ENCODE measurements around the gene MPDZ. TPM values are rescaled to one million over a fixed set of nuclear protein-coding genes. Genes with fewer than 3 reads are reported as not detected.

Gene MPDZ
- total RNA-seq, 2 donors from 2014 or later, result 2.3 to 8.1 TPM

DNA sequence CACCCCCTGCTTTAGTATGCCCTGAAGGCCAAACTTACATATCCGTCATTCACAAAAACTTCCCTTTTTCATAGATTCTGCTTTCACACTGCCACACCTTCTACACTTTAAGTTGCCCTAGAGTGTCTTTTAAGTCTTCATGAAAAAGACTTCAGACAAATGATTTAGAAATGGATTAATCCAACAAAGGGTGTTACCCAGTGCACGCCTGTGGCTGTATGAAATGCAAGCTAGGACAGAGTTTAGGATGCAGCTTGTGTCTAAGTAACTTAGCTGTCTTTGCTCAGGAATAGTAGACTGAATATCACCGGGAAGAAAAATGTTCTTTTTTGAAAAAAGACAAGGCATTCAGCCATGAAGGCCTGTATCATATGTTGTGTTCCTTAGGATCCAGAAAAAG is 210.0 kb downstream of the MPDZ start:
- Histone ChIP-seq H3K27me3 (no peaks in the 10 kb centered on the region), H3K4me1 (no peaks in the 10 kb centered on the region), H3K36me3 (no peaks in the 10 kb centered on the region), H3K9me3 (no peaks in the 10 kb centered on the region), H3K9ac (ENCODE audit: low read depth in 2 of 2, low read length in 2 of 2) (no peak overlapping the region), H3K4me3 (no peak overlapping the region), H3K27ac (no peak overlapping the region)
- DNase-seq, result no peak
- intact Hi-C loops (cut with DNase I), result no loop called here
- TF ChIP-seq, protein P1, sequence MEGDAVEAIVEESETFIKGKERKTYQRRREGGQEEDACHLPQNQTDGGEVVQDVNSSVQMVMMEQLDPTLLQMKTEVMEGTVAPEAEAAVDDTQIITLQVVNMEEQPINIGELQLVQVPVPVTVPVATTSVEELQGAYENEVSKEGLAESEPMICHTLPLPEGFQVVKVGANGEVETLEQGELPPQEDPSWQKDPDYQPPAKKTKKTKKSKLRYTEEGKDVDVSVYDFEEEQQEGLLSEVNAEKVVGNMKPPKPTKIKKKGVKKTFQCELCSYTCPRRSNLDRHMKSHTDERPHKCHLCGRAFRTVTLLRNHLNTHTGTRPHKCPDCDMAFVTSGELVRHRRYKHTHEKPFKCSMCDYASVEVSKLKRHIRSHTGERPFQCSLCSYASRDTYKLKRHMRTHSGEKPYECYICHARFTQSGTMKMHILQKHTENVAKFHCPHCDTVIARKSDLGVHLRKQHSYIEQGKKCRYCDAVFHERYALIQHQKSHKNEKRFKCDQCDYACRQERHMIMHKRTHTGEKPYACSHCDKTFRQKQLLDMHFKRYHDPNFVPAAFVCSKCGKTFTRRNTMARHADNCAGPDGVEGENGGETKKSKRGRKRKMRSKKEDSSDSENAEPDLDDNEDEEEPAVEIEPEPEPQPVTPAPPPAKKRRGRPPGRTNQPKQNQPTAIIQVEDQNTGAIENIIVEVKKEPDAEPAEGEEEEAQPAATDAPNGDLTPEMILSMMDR (IDR thresholded peaks at IDR 0.05), result no peak

DNA sequence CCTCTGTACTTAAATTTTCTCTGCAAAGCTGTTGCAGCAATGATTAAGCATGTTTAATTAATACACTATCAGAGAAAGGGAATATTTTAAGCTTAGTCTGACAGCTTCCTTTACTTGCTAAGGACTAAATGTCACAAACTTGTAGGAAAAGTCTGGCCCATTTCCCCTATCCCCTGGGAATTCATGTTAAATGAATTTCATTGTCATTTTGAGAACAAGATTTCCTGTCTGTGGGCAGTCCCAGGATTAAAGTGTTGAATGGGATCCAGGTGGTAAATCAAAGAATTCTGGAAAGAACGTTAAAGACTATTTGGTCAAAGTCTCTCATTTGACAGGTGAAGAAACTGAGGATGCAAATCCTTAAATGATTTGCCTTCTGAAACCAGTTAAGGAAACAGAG is 214.8 kb downstream of the MPDZ start:
- H3K27ac ChIP-seq, result no peak overlapping the region
- no peaks in the 10 kb centered on the region for H3K4me1 ChIP-seq
- TF ChIP-seq, protein P1 (IDR thresholded peaks at IDR 0.05), result no peak
- no peak overlapping the region for H3K9ac ChIP-seq (ENCODE audit: low read depth in 2 of 2, low read length in 2 of 2)
- no peaks in the 10 kb centered on the region for H3K9me3 ChIP-seq
- no peak for DNase-seq
- no peak overlapping the region for H3K4me3 ChIP-seq
- no peaks in the 10 kb centered on the region for H3K27me3 ChIP-seq
- intact Hi-C loops (cut with DNase I), result no loop called here
- no peaks in the 10 kb centered on the region for H3K36me3 ChIP-seq

DNA sequence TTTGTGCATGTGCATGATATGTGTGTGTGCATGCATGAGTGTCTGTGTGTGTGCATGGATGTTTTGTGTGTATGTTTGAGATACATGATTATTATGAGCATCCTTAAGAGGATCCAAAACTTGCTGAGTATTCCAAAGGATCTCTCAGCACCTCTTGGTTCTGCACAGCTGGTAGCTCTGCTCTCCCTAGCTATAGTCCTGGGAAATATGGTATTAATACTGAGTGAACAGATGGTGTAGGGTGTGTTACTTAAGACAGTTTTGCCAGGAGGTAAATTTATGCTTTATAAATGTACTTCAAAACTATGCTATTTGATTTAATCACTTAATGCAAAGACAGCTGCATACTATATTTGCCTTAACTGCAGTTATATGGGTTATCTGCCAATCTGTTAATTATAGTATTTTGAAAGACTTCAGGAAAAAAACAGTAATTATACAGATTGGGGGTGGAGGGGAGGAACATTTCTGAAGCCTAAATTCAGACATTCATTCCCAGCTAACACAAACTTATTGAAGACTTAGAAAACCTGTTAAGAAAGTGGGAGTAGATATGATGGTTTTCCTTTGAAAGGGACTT is 215.5 kb downstream of the MPDZ start:
- H3K36me3 ChIP-seq, result no peaks in the 10 kb centered on the region
- intact Hi-C loops (cut with DNase I), result no loop called here
- H3K9me3 ChIP-seq, result no peaks in the 10 kb centered on the region
- no peak overlapping the region for H3K4me3 ChIP-seq
- TF ChIP-seq, protein P1 (IDR thresholded peaks at IDR 0.05), result no peak
- H3K4me1 ChIP-seq, result no peaks in the 10 kb centered on the region
- H3K9ac ChIP-seq (ENCODE audit: low read depth in 2 of 2, low read length in 2 of 2), result no peak overlapping the region
- no peak for DNase-seq
- H3K27me3 ChIP-seq, result no peaks in the 10 kb centered on the region
- no peak overlapping the region for H3K27ac ChIP-seq

DNA sequence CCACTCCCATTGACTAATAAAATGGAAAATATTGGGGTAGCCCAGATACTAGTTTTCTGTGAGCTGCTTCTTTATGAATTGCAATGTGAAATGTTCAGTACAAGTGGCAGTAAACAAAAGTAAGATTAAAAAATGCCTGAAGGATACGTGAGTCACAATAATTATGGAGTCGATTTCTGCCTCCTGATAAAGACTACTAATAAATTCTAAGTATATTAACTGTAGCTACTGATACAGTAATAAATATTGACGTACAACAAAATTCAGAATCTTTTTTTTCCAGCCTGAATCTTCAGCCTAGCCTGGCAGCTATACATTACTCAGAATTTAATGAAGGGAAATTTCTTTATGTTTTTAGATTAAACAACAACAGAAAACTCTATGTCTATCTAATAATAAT is 218.1 kb downstream of the MPDZ start:
- no peak for DNase-seq
- H3K9ac ChIP-seq (ENCODE audit: low read depth in 2 of 2, low read length in 2 of 2), result no peak overlapping the region
- no peak overlapping the region for H3K4me3 ChIP-seq
- intact Hi-C loops (cut with DNase I), result no loop called here
- H3K9me3 ChIP-seq, result no peaks in the 10 kb centered on the region
- no peaks in the 10 kb centered on the region for H3K36me3 ChIP-seq
- no peaks in the 10 kb centered on the region for H3K4me1 ChIP-seq
- TF ChIP-seq, protein P1 (IDR thresholded peaks at IDR 0.05), result no peak
- H3K27ac ChIP-seq, result no peak overlapping the region
- H3K27me3 ChIP-seq, result no peaks in the 10 kb centered on the region

Data from colonic mucosa (tissue), 4 donors.